ENCODE measurements around the gene SLC19A1.

Gene SLC19A1

DNA sequence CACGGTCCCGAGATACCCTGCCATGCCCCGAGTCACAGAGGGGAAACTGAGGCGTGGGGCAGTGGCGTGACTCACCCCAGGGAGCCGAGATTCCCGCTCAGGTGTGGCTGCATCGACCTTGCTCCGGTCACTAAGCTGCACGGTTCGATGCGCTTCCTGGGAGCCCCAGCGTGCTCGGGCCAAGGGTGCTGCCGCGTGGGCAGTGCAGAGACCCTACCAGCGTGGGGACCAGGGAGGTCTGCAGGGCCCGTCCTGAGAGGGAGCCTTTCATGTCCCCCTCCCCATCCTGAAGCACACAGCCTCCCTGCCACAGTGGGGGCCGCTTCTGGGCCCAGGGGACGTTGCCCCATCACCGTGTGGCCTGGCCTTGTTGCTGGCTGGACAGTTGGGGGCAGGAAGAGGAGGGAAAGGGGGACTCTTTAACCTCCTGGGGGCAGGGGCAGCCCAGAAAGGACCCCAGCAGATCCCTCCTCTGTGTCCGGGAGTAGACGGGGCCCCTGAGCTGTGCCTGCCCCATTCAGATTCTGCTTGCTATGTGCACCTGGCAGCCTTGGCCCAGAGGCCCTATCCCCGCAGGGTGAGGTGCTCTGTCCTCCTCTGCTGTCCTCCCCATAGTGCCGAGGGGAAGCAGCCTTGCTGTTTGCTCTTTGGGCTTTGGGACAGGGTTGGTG lies 84.9 kb downstream of the SLC19A1 start:
- H3K4me1 ChIP-seq (ENCODE audit: control insufficient read depth, low read depth, low read length): no peaks in the 10 kb centered on the region
- H2AK5ac ChIP-seq (ENCODE audit: low read length): no peak overlapping the region
- no peak overlapping the region for H3K4ac ChIP-seq (ENCODE audit: low read depth, low read length)
- no peak overlapping the region for H3K23ac ChIP-seq (ENCODE audit: low read length)
- H2BK5ac ChIP-seq (ENCODE audit: low read length): no peak overlapping the region
- no peak overlapping the region for H3K18ac ChIP-seq (ENCODE audit: low read length)
- H2BK120ac ChIP-seq (ENCODE audit: low read depth, low read length): no peak overlapping the region
- WGBS (ENCODE audit: extremely low coverage, insufficient coverage, low lambda C conversion rate): no CpG with 5 or more reads among the region's 25 CpGs
- H2BK15ac ChIP-seq (replicated peaks; ENCODE audit: low read depth): no peak overlapping the region
- H3K27me3 ChIP-seq (ENCODE audit: insufficient read depth, low read length, poor library complexity): no peaks in the 10 kb centered on the region
- DNase-seq: no peak
- no peaks in the 10 kb centered on the region for H3K36me3 ChIP-seq (ENCODE audit: control insufficient read depth, insufficient read depth, low read length)
- H4K5ac ChIP-seq (ENCODE audit: low read length): no peak overlapping the region
- H3K79me1 ChIP-seq (ENCODE audit: low read length): peaks cover 26% of the 10 kb centered on the region
- H3K27ac ChIP-seq (ENCODE audit: low read depth, low read length): no peak overlapping the region
- no peak overlapping the region for H4K8ac ChIP-seq (ENCODE audit: low read depth, low read length)
- H3K4me2 ChIP-seq (ENCODE audit: low read length): no peak overlapping the region
- peaks cover 31% of the 10 kb centered on the region for H3K79me2 ChIP-seq (ENCODE audit: control insufficient read depth, insufficient read depth, low read length)
- H3K56ac ChIP-seq (ENCODE audit: low read length): peak overlapping the region; percentile 25
- H3K4me3 ChIP-seq (ENCODE audit: low read length): no peak overlapping the region
- no peak overlapping the region for H3K9ac ChIP-seq (ENCODE audit: low read length)

DNA sequence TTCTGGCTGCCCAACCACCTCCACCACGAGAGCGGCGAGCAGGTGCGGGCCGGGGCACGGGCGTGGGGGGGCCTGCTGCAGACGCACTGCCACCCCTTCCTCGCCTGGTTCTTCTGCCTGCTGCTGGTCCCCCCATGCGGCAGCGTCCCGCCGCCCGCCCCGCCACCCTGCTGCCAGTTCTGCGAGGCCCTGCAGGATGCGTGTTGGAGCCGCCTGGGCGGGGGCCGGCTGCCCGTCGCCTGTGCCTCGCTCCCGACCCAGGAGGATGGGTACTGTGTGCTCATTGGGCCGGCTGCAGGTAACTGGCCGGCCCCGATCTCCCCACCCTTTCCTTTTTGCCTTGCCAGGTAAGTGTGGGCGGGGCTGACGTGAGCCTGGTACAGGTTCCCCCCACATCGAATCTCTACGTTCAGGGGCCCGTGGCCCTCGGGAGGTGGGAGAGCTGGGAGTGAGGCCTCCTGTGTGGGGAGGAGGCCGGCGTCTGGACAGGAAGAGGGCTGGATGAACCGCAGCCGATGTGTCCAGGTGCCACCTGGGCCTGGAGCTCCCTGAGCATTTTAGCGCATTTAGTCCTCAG lies 85.6 kb downstream of the SLC19A1 start:
- H4K5ac ChIP-seq (ENCODE audit: low read length): no peak overlapping the region
- no peak overlapping the region for H3K4me2 ChIP-seq (ENCODE audit: low read length)
- no peak overlapping the region for H3K23ac ChIP-seq (ENCODE audit: low read length)
- no CpG with 5 or more reads among the region's 38 CpGs for WGBS (ENCODE audit: extremely low coverage, insufficient coverage, low lambda C conversion rate)
- peaks cover 29% of the 10 kb centered on the region for H3K79me1 ChIP-seq (ENCODE audit: low read length)
- peaks cover 31% of the 10 kb centered on the region for H3K79me2 ChIP-seq (ENCODE audit: control insufficient read depth, insufficient read depth, low read length)
- H2AK5ac ChIP-seq (ENCODE audit: low read length): no peak overlapping the region
- H3K36me3 ChIP-seq (ENCODE audit: control insufficient read depth, insufficient read depth, low read length): no peaks in the 10 kb centered on the region
- no peak for DNase-seq
- no peak overlapping the region for H3K4ac ChIP-seq (ENCODE audit: low read depth, low read length)
- H4K8ac ChIP-seq (ENCODE audit: low read depth, low read length): no peak overlapping the region
- no peak overlapping the region for H3K9ac ChIP-seq (ENCODE audit: low read length)
- no peaks in the 10 kb centered on the region for H3K27me3 ChIP-seq (ENCODE audit: insufficient read depth, low read length, poor library complexity)
- no peak overlapping the region for H3K4me3 ChIP-seq (ENCODE audit: low read length)
- H3K4me1 ChIP-seq (ENCODE audit: control insufficient read depth, low read depth, low read length): no peaks in the 10 kb centered on the region
- H2BK15ac ChIP-seq (replicated peaks; ENCODE audit: low read depth): no peak overlapping the region
- no peak overlapping the region for H3K18ac ChIP-seq (ENCODE audit: low read length)
- no peak overlapping the region for H2BK5ac ChIP-seq (ENCODE audit: low read length)
- H3K56ac ChIP-seq (ENCODE audit: low read length): no peak overlapping the region
- H3K27ac ChIP-seq (ENCODE audit: low read depth, low read length): no peak overlapping the region
- H2BK120ac ChIP-seq (ENCODE audit: low read depth, low read length): no peak overlapping the region

DNA sequence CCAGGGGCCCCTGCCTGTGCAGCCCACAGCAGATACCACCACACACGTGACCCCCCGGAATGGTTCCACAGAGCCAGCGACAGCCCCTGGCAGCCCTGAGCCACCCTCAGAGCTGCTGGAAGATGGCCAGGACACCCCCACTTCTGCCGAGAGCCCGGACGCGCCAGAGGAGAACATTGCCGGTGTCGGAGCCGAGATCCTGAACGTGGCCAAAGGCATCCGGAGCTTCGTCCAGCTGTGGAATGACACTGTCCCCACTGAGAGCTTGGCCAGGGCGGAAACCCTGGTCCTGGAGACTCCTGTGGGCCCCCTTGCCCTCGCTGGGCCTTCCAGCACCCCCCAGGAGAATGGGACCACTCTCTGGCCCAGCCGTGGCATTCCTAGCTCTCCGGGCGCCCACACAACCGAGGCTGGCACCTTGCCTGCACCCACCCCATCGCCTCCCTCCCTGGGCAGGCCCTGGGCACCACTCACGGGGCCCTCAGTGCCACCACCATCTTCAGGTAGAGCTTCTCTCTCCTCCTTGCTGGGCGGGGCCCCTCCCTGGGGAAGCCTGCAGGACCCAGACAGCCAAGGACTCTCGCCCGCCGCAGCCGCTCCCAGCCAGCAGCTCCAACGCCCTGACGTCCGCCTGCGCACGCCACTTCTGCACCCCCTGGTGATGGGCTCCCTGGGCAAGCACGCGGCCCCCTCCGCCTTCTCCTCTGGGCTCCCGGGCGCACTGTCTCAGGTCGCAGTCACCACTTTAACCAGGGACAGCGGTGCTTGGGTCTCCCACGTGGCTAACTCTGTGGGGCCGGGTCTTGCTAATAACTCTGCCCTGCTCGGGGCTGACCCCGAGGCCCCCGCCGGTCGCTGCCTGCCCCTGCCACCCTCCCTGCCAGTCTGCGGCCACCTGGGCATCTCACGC lies 86.3 kb downstream of the SLC19A1 start:
- no peak overlapping the region for H4K8ac ChIP-seq (ENCODE audit: low read depth, low read length)
- H2BK15ac ChIP-seq (replicated peaks; ENCODE audit: low read depth): no peak overlapping the region
- H3K27ac ChIP-seq (ENCODE audit: low read depth, low read length): no peak overlapping the region
- H3K36me3 ChIP-seq (ENCODE audit: control insufficient read depth, insufficient read depth, low read length): no peaks in the 10 kb centered on the region
- no peak overlapping the region for H3K18ac ChIP-seq (ENCODE audit: low read length)
- H3K4me3 ChIP-seq (ENCODE audit: low read length): no peak overlapping the region
- no peaks in the 10 kb centered on the region for H3K4me1 ChIP-seq (ENCODE audit: control insufficient read depth, low read depth, low read length)
- no peak overlapping the region for H3K9ac ChIP-seq (ENCODE audit: low read length)
- no peak overlapping the region for H2BK5ac ChIP-seq (ENCODE audit: low read length)
- H3K79me1 ChIP-seq (ENCODE audit: low read length): peaks cover 29% of the 10 kb centered on the region
- H3K79me2 ChIP-seq (ENCODE audit: control insufficient read depth, insufficient read depth, low read length): peaks cover 31% of the 10 kb centered on the region
- no peak overlapping the region for H3K23ac ChIP-seq (ENCODE audit: low read length)
- DNase-seq: no peak
- H3K4ac ChIP-seq (ENCODE audit: low read depth, low read length): no peak overlapping the region
- no peak overlapping the region for H3K4me2 ChIP-seq (ENCODE audit: low read length)
- no peaks in the 10 kb centered on the region for H3K27me3 ChIP-seq (ENCODE audit: insufficient read depth, low read length, poor library complexity)
- H2AK5ac ChIP-seq (ENCODE audit: low read length): no peak overlapping the region
- H3K56ac ChIP-seq (ENCODE audit: low read length): no peak overlapping the region
- H4K5ac ChIP-seq (ENCODE audit: low read length): no peak overlapping the region
- no peak overlapping the region for H2BK120ac ChIP-seq (ENCODE audit: low read depth, low read length)
- WGBS (ENCODE audit: extremely low coverage, insufficient coverage, low lambda C conversion rate): no CpG with 5 or more reads among the region's 47 CpGs

DNA sequence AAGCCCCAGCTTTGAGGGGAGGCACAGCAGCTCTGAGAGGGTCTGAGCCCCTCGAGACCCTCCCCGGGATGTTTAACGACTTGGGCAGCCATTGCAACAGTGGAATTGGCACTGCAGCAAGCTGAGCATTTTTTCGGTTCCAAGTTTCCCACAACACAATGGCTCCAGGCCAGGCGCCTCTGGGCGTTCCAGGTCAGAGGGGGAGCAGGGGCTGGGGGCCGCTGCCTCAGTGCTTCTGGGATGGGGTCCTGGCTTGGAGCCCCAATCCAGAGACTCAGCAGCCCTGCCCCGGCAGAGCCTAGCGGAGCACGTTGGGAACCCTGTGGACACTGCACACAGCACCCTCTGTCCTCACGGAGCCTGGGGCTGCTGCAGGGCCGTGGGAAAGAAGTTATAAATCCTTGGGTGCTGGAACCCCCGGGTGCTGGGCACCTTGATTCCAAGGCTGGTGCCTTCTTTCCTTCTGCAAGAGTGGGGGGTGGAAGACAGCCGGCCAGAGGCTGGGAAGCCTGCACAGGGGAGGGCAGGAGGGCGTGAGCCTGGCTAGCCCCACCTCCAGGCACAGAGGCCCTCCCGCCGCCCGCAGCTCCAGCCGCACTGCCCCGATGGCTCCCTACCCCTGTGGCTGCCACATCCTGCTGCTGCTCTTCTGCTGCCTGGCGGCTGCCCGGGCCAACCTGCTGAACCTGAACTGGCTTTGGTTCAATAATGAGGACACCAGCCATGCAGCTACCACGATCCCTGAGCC lies 87.1 kb downstream of the SLC19A1 start:
- Histone ChIP-seq H3K4me1 (ENCODE audit: control insufficient read depth, low read depth, low read length) (no peaks in the 10 kb centered on the region), H2BK5ac (ENCODE audit: low read length) (no peak overlapping the region), H3K27ac (ENCODE audit: low read depth, low read length) (no peak overlapping the region), H2BK120ac (ENCODE audit: low read depth, low read length) (no peak overlapping the region), H3K79me2 (ENCODE audit: control insufficient read depth, insufficient read depth, low read length) (peaks cover 31% of the 10 kb centered on the region), H3K4ac (ENCODE audit: low read depth, low read length) (no peak overlapping the region), H3K9ac (ENCODE audit: low read length) (no peak overlapping the region), H3K4me2 (ENCODE audit: low read length) (no peak overlapping the region), H2AK5ac (ENCODE audit: low read length) (no peak overlapping the region), H3K23ac (ENCODE audit: low read length) (no peak overlapping the region), H3K27me3 (ENCODE audit: insufficient read depth, low read length, poor library complexity) (no peaks in the 10 kb centered on the region), H4K8ac (ENCODE audit: low read depth, low read length) (no peak overlapping the region), H2BK15ac (replicated peaks; ENCODE audit: low read depth) (no peak overlapping the region), H3K18ac (ENCODE audit: low read length) (no peak overlapping the region), H3K56ac (ENCODE audit: low read length) (no peak overlapping the region), H3K36me3 (ENCODE audit: control insufficient read depth, insufficient read depth, low read length) (no peaks in the 10 kb centered on the region), H3K4me3 (ENCODE audit: low read length) (no peak overlapping the region), H4K5ac (ENCODE audit: low read length) (no peak overlapping the region), H3K79me1 (ENCODE audit: low read length) (peaks cover 28% of the 10 kb centered on the region)
- DNase-seq: no peak
- no CpG with 5 or more reads among the region's 23 CpGs for WGBS (ENCODE audit: extremely low coverage, insufficient coverage, low lambda C conversion rate)

DNA sequence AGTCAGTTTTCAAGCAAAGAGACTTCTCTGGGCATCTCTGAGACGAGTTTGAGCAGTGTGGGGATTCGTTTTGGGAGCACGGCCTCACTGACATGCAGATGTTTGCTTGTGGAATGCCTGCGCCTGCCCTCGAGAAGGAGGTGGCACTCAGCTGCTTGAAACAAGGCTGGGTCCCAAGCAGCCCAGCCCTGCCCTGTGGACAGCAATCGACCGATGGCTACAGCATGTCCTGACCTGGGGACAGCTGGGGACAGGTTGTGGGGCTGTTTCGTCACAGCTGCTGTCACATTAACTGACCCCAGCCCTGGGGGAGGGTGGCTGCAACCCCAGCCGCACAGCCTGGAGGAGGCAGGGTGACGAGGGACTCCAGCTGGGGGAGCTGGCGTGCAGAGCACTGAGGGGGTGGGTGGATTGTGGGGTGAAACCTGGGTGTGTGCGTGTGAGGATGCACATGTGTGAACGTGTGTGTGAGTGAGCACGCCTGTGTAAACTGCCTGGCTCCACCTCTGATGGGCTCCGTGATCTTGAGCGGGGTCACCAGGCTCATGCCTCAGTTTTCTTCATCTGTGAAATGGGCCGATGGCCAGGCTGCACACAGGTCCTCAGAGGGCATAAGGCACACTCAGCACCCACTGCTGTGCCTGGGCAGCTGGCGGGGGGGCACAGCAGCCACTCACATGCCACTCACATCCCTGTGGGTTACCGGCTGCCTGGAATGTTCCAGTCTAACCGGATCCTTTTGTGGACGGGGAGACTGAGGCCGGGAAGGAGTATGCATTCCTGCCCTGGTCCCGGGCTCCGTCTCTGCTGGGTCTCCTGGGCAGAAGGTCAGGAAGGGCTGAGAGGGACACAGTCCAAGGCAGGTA lies 87.9 kb downstream of the SLC19A1 start:
- H3K56ac ChIP-seq (ENCODE audit: low read length): no peak overlapping the region
- H4K8ac ChIP-seq (ENCODE audit: low read depth, low read length): no peak overlapping the region
- no peak overlapping the region for H2BK5ac ChIP-seq (ENCODE audit: low read length)
- no peak overlapping the region for H3K4me3 ChIP-seq (ENCODE audit: low read length)
- no peak overlapping the region for H3K4me2 ChIP-seq (ENCODE audit: low read length)
- H3K9ac ChIP-seq (ENCODE audit: low read length): no peak overlapping the region
- peaks cover 36% of the 10 kb centered on the region for H3K79me2 ChIP-seq (ENCODE audit: control insufficient read depth, insufficient read depth, low read length)
- no peaks in the 10 kb centered on the region for H3K27me3 ChIP-seq (ENCODE audit: insufficient read depth, low read length, poor library complexity)
- WGBS (ENCODE audit: extremely low coverage, insufficient coverage, low lambda C conversion rate): no CpG with 5 or more reads among the region's 24 CpGs
- no peak for DNase-seq
- no peaks in the 10 kb centered on the region for H3K4me1 ChIP-seq (ENCODE audit: control insufficient read depth, low read depth, low read length)
- H3K36me3 ChIP-seq (ENCODE audit: control insufficient read depth, insufficient read depth, low read length): no peaks in the 10 kb centered on the region
- no peak overlapping the region for H4K5ac ChIP-seq (ENCODE audit: low read length)
- no peak overlapping the region for H2AK5ac ChIP-seq (ENCODE audit: low read length)
- H3K27ac ChIP-seq (ENCODE audit: low read depth, low read length): no peak overlapping the region
- H3K79me1 ChIP-seq (ENCODE audit: low read length): peaks cover 27% of the 10 kb centered on the region
- H3K4ac ChIP-seq (ENCODE audit: low read depth, low read length): no peak overlapping the region
- no peak overlapping the region for H2BK15ac ChIP-seq (replicated peaks; ENCODE audit: low read depth)
- H3K23ac ChIP-seq (ENCODE audit: low read length): no peak overlapping the region
- H3K18ac ChIP-seq (ENCODE audit: low read length): no peak overlapping the region
- no peak overlapping the region for H2BK120ac ChIP-seq (ENCODE audit: low read depth, low read length)
